Neural cell (in vitro differentiated cells): ENCODE measurements around the gene EIF2S2.

Source experiments
- EP300 ChIP-seq: fragments of 450-650 bp; conservative IDR thresholded peaks from 2 replicates; pipeline ENCODE4 v1.6.1; 2014; ENCODE audit warnings: antibody characterized with exemption, mild to moderate bottlenecking, moderate library complexity; ENCODE audit not compliant: poor library complexity, severe bottlenecking
- POLR2AphosphoS5 ChIP-seq: IDR thresholded peaks from 2 replicates; pipeline ENCODE4 v1.6.1; 2012
- TF ChIP-seq, protein P1 (sequence below): fragments of 450-650 bp; IDR thresholded peaks from 2 replicates; pipeline ENCODE4 v1.5.1; 2014; ENCODE audit warnings: antibody characterized with exemption, mild to moderate bottlenecking, moderate library complexity; ENCODE audit not compliant: poor library complexity, severe bottlenecking

DNA sequence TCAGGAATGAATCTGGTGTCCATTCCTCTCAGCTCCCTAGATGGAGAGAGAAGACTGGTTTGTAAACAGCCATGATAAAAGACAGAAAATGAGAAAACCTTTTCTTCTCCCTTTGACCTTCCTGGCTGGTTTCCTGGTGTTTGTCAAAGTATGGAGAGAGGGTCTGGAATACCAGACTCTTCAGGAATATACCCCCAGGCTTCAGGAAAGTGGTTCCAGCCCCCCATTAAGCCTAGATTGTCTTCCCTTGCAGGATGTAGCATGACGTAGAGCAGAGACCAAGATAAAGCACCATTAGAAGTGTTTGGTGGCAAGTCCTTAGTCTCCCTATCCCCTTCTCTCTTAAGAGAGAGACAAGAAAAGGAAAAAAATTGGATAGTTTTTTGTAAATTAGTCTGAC, 51.1 kb downstream of the EIF2S2 start:
- TF ChIP-seq POLR2AphosphoS5 (no peak), EP300 (no peak)
- TF ChIP-seq, protein P1, sequence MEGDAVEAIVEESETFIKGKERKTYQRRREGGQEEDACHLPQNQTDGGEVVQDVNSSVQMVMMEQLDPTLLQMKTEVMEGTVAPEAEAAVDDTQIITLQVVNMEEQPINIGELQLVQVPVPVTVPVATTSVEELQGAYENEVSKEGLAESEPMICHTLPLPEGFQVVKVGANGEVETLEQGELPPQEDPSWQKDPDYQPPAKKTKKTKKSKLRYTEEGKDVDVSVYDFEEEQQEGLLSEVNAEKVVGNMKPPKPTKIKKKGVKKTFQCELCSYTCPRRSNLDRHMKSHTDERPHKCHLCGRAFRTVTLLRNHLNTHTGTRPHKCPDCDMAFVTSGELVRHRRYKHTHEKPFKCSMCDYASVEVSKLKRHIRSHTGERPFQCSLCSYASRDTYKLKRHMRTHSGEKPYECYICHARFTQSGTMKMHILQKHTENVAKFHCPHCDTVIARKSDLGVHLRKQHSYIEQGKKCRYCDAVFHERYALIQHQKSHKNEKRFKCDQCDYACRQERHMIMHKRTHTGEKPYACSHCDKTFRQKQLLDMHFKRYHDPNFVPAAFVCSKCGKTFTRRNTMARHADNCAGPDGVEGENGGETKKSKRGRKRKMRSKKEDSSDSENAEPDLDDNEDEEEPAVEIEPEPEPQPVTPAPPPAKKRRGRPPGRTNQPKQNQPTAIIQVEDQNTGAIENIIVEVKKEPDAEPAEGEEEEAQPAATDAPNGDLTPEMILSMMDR, result no peak
